H1 (cell line): Measurements from ENCODE around the gene DDX5. TPM values are rescaled to one million over a fixed set of nuclear protein-coding genes. Genes with fewer than 3 reads are reported as not detected.

ENCODE experiments used
- CTCF ChIA-PET: fragments of 300-600 bp; sonication (Branson Sonifier 250); formaldehyde crosslinking; loops from one replicate; lab custom pipeline; 2021; ENCODE audit not compliant: partially characterized antibody; lab: Charles Lee
- POLR2A ChIA-PET: fragments of 300-600 bp; sonication (Branson Sonifier 250); formaldehyde crosslinking; loops from one replicate; lab custom pipeline; 2021; ENCODE audit warnings: inconsistent platforms; ENCODE audit not compliant: partially characterized antibody; lab: Charles Lee
- DNase-seq, 2 experiments: peaks; one replicate each; pipeline versions ENCODE4 v3.0.0 to v3.0.0-alpha.2; 2010 to 2022; ENCODE audit warnings: low spot score in 2 of 2, low read depth in 1 of 2, mixed read lengths in 1 of 2
- FAIRE-seq: peaks from 2 replicates; lab custom pipeline; 2011; peaks lifted over from hg19 to GRCh38; lab: Jason Lieb, UNC
- H2AFZ ChIP-seq: 2 replicates; pipeline ENCODE4 v1.8.1; 2012; ENCODE audit warnings: low read length, inconsistent platforms
- H2AK5ac ChIP-seq: 2 replicates; pipeline ENCODE4 v1.6.1; 2013; ENCODE audit warnings: low read depth, low read length
- H2BK120ac ChIP-seq: replicated peaks from 2 replicates; pipeline ENCODE3; 2013; ENCODE audit warnings: low read depth, low read length, inconsistent platforms
- H2BK12ac ChIP-seq: 2 replicates; pipeline ENCODE4 v1.6.1; 2013; ENCODE audit warnings: low read depth, low read length
- H2BK15ac ChIP-seq: 2 replicates; pipeline ENCODE4 v1.6.1; 2013; ENCODE audit warnings: low read length
- H2BK20ac ChIP-seq: 2 replicates; pipeline ENCODE4 v1.6.1; 2013; ENCODE audit warnings: low read length
- H2BK5ac ChIP-seq: 2 replicates; pipeline ENCODE4 v1.6.1; 2013; ENCODE audit warnings: low read depth, low read length
- H3K14ac ChIP-seq: 2 replicates; pipeline ENCODE4 v1.6.1; 2013; ENCODE audit warnings: inconsistent platforms; ENCODE audit not compliant: insufficient read length
- H3K18ac ChIP-seq: 2 replicates; pipeline ENCODE4 v1.6.1; 2013; ENCODE audit warnings: low read length; ENCODE audit errors: extremely low read depth
- H3K23ac ChIP-seq: 2 replicates; pipeline ENCODE4 v1.6.1; 2013; ENCODE audit warnings: inconsistent platforms; ENCODE audit not compliant: insufficient read length
- H3K23me2 ChIP-seq: 2 replicates; pipeline ENCODE4 v1.6.1; 2013; ENCODE audit warnings: low read depth, low read length
- H3K27ac ChIP-seq: 2 replicates; pipeline ENCODE4 v1.6.1; 2011; ENCODE audit warnings: low read depth, low read length, inconsistent platforms
- H3K27me3 ChIP-seq, 4 experiments: replicated peaks in 1 of 4; 1 replicate in 1 of 4; 2 replicates in 3 of 4; pipeline versions ENCODE4 v1.6.1 to v1.8.1; 2011 to 2013; ENCODE audit warnings: low read length in 3 of 4, mild to moderate bottlenecking in 3 of 4, inconsistent platforms in 2 of 4, mixed read lengths in 2 of 4, moderate library complexity in 1 of 4; ENCODE audit not compliant: control insufficient read depth in 3 of 4, insufficient read depth in 3 of 4; ENCODE audit errors: extremely low read depth in 1 of 4
- H3K36me3 ChIP-seq, 4 experiments: 2 replicates each; pipeline versions ENCODE4 v1.6.1 to v1.8.1; 2011 to 2013; ENCODE audit warnings: mild to moderate bottlenecking in 4 of 4, low read length in 3 of 4, moderate library complexity in 2 of 4, control low read depth in 1 of 4, inconsistent platforms in 1 of 4; ENCODE audit not compliant: insufficient read depth in 4 of 4, control insufficient read depth in 2 of 4
- H3K4ac ChIP-seq: replicated peaks from 2 replicates; pipeline ENCODE3; 2013; ENCODE audit warnings: low read length, low read depth, mixed read lengths, inconsistent platforms; ENCODE audit not compliant: insufficient read length
- H3K4me1 ChIP-seq, 4 experiments: replicated peaks in 1 of 4; 1 replicate in 1 of 4; 2 replicates in 3 of 4; pipeline versions ENCODE4 v1.6.1 to v1.8.1; 2011 to 2013; ENCODE audit warnings: low read length in 3 of 4, inconsistent platforms in 2 of 4, mixed read lengths in 1 of 4; ENCODE audit not compliant: insufficient read depth in 4 of 4, control insufficient read depth in 3 of 4
- H3K4me2 ChIP-seq, 2 experiments: 2 replicates each; pipeline versions ENCODE4 v1.6.1 to v1.8.1; 2011 to 2013; ENCODE audit warnings: low read depth in 2 of 2, low read length in 2 of 2, control low read depth in 1 of 2, inconsistent platforms in 1 of 2, mild to moderate bottlenecking in 1 of 2; ENCODE audit not compliant: insufficient read depth in 1 of 2
- H3K4me3 ChIP-seq, 4 experiments: fragments of 200-600, 300-600 bp in 1 of 4; sonication (generic), shearing (Covaris generic), sonication (Bioruptor Twin) in 1 of 4; 2 replicates each; pipeline versions ENCODE4 v1.5.1 to v1.8.1; 2011 to 2016; ENCODE audit warnings: low read length in 4 of 4, low read depth in 3 of 4, control low read depth in 2 of 4, inconsistent platforms in 2 of 4, mild to moderate bottlenecking in 2 of 4, mixed read lengths in 1 of 4, moderate library complexity in 1 of 4; ENCODE audit not compliant: insufficient read depth in 2 of 4; ENCODE audit errors: extremely low read depth in 1 of 4
- H3K56ac ChIP-seq: replicated peaks from 2 replicates; pipeline ENCODE3; 2013; ENCODE audit warnings: low read depth, mild to moderate bottlenecking, mixed read lengths, low read length, inconsistent platforms; ENCODE audit not compliant: insufficient read length
- H3K79me1 ChIP-seq: 2 replicates; pipeline ENCODE4 v1.6.1; 2013; ENCODE audit warnings: low read depth, low read length, control low read depth
- H3K79me2 ChIP-seq, 2 experiments: 2 replicates each; pipeline versions ENCODE4 v1.6.1 to v1.8.1; 2012 to 2013; ENCODE audit warnings: low read length in 2 of 2, mild to moderate bottlenecking in 2 of 2, inconsistent platforms in 1 of 2; ENCODE audit not compliant: insufficient read depth in 2 of 2, control insufficient read depth in 1 of 2
- H3K9ac ChIP-seq, 4 experiments: replicated peaks in 1 of 4; 1 replicate in 1 of 4; 2 replicates in 3 of 4; pipeline versions ENCODE4 v1.6.1 to v1.8.1; 2011 to 2013; ENCODE audit warnings: low read depth in 3 of 4, low read length in 3 of 4, control low read depth in 2 of 4, mild to moderate bottlenecking in 2 of 4, moderate library complexity in 2 of 4, inconsistent platforms in 1 of 4; ENCODE audit errors: extremely low read depth in 1 of 4
- H3K9me3 ChIP-seq, 2 experiments: 2 replicates each; pipeline versions ENCODE4 v1.6.1 to v1.8.1; 2012 to 2013; ENCODE audit warnings: mild to moderate bottlenecking in 2 of 2, moderate library complexity in 2 of 2, control low read depth in 1 of 2, inconsistent platforms in 1 of 2, low read depth in 1 of 2, low read length in 1 of 2, mixed read lengths in 1 of 2; ENCODE audit not compliant: insufficient read depth in 2 of 2
- H4K20me1 ChIP-seq, 2 experiments: replicated peaks in 1 of 2; 2 replicates each; pipeline versions ENCODE3 to v1.8.1; 2011 to 2013; ENCODE audit warnings: inconsistent platforms in 2 of 2, low read length in 2 of 2, mild to moderate bottlenecking in 1 of 2; ENCODE audit not compliant: insufficient read depth in 2 of 2, control insufficient read depth in 1 of 2
- H4K5ac ChIP-seq: 2 replicates; pipeline ENCODE4 v1.6.1; 2013; ENCODE audit warnings: low read length, low read depth, mixed read lengths, inconsistent platforms; ENCODE audit not compliant: insufficient read length
- H4K8ac ChIP-seq: 2 replicates; pipeline ENCODE4 v1.8.0; 2013; ENCODE audit warnings: mild to moderate bottlenecking, moderate library complexity, low read length, inconsistent platforms; ENCODE audit not compliant: insufficient read depth; ENCODE audit errors: extremely low read depth
- H4K91ac ChIP-seq: replicated peaks from 2 replicates; pipeline ENCODE3; 2013; ENCODE audit warnings: low read length, mixed read lengths, inconsistent platforms; ENCODE audit not compliant: insufficient read length
- CHD1 ChIP-seq: IDR thresholded peaks from 2 replicates; pipeline ENCODE4 v1.6.1; 2012; ENCODE audit warnings: low read depth, low read length, improper control_type of control experiment
- CREB1 ChIP-seq: IDR thresholded peaks from 2 replicates; pipeline ENCODE4 v1.6.1; 2012; ENCODE audit warnings: inconsistent platforms
- MAFK ChIP-seq: IDR thresholded peaks from 2 replicates; pipeline ENCODE4 v1.6.1; 2012; ENCODE audit warnings: low read depth, mild to moderate bottlenecking, improper control_type of control experiment, low read length
- RNF2 ChIP-seq: fragments of 200-900, 300-1000 bp; sonication (generic); IDR thresholded peaks from 2 replicates; pipeline ENCODE4 v1.7.1; 2016; ENCODE audit warnings: borderline replicate concordance, low read depth, mild to moderate bottlenecking, antibody characterized with exemption, low read length; ENCODE audit not compliant: poor library complexity, severe bottlenecking; ENCODE audit errors: missing control alignments
- SIRT6 ChIP-seq: IDR thresholded peaks from one replicate; pipeline ENCODE4 v1.7.1; 2012; ENCODE audit warnings: low read length, inconsistent platforms
- SP1 ChIP-seq: IDR thresholded peaks from 2 replicates; pipeline ENCODE4 v1.6.1; 2011; ENCODE audit warnings: low read depth, low read length
- SRF ChIP-seq: IDR thresholded peaks from 2 replicates; pipeline ENCODE4 v1.6.1; 2011; ENCODE audit warnings: mild to moderate bottlenecking, low read depth, low read length, moderate library complexity
- SUZ12 ChIP-seq: fragments of 200-600 bp; sonication (generic); IDR thresholded peaks from 2 replicates; pipeline ENCODE4 v1.6.1; 2012; ENCODE audit warnings: mild to moderate bottlenecking, inconsistent platforms, low read length, moderate library complexity, mixed read lengths
- TAF1 ChIP-seq: IDR thresholded peaks from 2 replicates; pipeline ENCODE4 v1.6.1; 2011; ENCODE audit warnings: mild to moderate bottlenecking, low read depth, low read length
- TAF7 ChIP-seq: optimal IDR thresholded peaks from 2 replicates; pipeline ENCODE3; 2011; ENCODE audit warnings: low read depth, mild to moderate bottlenecking, inconsistent platforms, low read length, moderate library complexity, borderline replicate concordance
- WGBS, 2 experiments: shearing (Covaris generic) in 1 of 2; methylation state at CpG; one replicate each; pipeline versions ENCODE4 v1.1.6 to v1.1.7; 2013 to 2015; ENCODE audit warnings: low lambda C conversion rate in 2 of 2, mixed read lengths in 2 of 2, inconsistent platforms in 1 of 2, low coverage in 1 of 2, missing lambda C conversion rate in 1 of 2; ENCODE audit not compliant: insufficient replicate concordance in 2 of 2, insufficient coverage in 1 of 2, insufficient read length in 1 of 2; ENCODE audit errors: extremely low coverage in 1 of 2, missing lambda C conversion rate in 1 of 2; 5-methylcytosine and 5-hydroxymethylcytosine counted together
- polyA plus RNA-seq, 7 experiments: library from polyadenylated mRNA; depleted of rRNA in 3 of 7; stranded (reverse) in 5 of 7; unstranded in 2 of 7; fragments of >200 nt in 5 of 7; fragments of 200-250 nt in 2 of 7; gene quantifications; 1 replicate in 5 of 7; 2 replicates in 1 of 7; 4 replicates in 1 of 7; pipeline versions ENCODE4 v1.2.1 to v1.2.3, GENCODE V29; 2011 to 2013; ENCODE audit warnings: missing spikeins in 2 of 7, mixed read lengths in 2 of 7
- total RNA-seq: library from RNA; stranded (reverse); fragmentation: NEBNext Ultra II Directional; extraction: Animal tissue kit (Norgen Biotek cat#: 25700); gene quantifications from 2 replicates; pipeline ENCODE4 v1.2.1, GENCODE V29; 2021

The DDX5 gene
- total and polyA plus RNA-seq, 2 of the 8 experiments (the other 6 are each of a cell fraction or from before 2014, with no cell fraction given): 572 to 591 TPM

- H2BK120ac ChIP-seq: no peak overlapping the region
- H3K4me2 ChIP-seq: no peak overlapping the region
- H3K18ac ChIP-seq: no peak overlapping the region
- H3K23me2 ChIP-seq: no peaks in the 10 kb centered on the region
- no peak overlapping the region for H3K23ac ChIP-seq
- CTCF ChIA-PET: interaction anchor here (1.1 kb wide), 1 partner anchor 53 kb away, joined by 4 read pairs; no protein-coding TSS in a partner anchor
- H2BK5ac ChIP-seq: no peak overlapping the region
- H2BK20ac ChIP-seq: no peak overlapping the region
- H3K27ac ChIP-seq: no peak overlapping the region
- TF ChIP-seq RNF2 (no peak), TAF7 (no peak), SUZ12 (no peak), SP1 (no peak), MAFK (no peak), SIRT6 (no peak), SRF (no peak), CHD1 (no peak), TAF1 (no peak), CREB1 (no peak)
- TF ChIP-seq, all 59 proteins: peak for 0
- Histone ChIP-seq H3K4me3 (no peak overlapping the region), H4K8ac (no peak overlapping the region; the same call in 1 of the 2 replicates), H3K14ac (no peak overlapping the region), H3K56ac (no peak overlapping the region), H3K27me3 (no peaks in the 10 kb centered on the region), H4K20me1 (no peaks in the 10 kb centered on the region), H3K79me2 (no peaks in the 10 kb centered on the region), H2BK15ac (no peak overlapping the region), H3K4me1 (peaks cover 0 to 5% (median 0%) of the 10 kb centered on the region in 4 experiments; a peak in 3 of 7 replicates), H2BK12ac (no peak overlapping the region), H4K91ac (no peak overlapping the region), H3K36me3 (peaks cover 0 to 4% (median under 1%) of the 10 kb centered on the region in 4 experiments; a peak in 3 of 8 replicates), H3K9ac (no peak overlapping the region), H4K5ac (no peak overlapping the region), H3K9me3 (no peaks in the 10 kb centered on the region), H3K79me1 (no peaks in the 10 kb centered on the region), H2AFZ (no peak overlapping the region), H2AK5ac (no peak overlapping the region), H3K4ac (no peak overlapping the region)
- POLR2A ChIA-PET: no interaction called here
- no peak for DNase-seq
- 91% methylated on average over 2 of the region's 2 CpGs; no CpG with 5 or more reads in 1 of the 2 experiments for WGBS, 2 experiments
- FAIRE-seq: no peak
These were observed 33.5 kb downstream of the DDX5 start for GRCh38 chr17:64472564-64472963.
